ENCODE results near the gene MCRIP2.
"Not testable (repeated sequence)": the region's sequence is repeated elsewhere in the genome, so short reads cannot be mapped to it uniquely, and the experiment has no call there.

The MCRIP2 gene

DNA sequence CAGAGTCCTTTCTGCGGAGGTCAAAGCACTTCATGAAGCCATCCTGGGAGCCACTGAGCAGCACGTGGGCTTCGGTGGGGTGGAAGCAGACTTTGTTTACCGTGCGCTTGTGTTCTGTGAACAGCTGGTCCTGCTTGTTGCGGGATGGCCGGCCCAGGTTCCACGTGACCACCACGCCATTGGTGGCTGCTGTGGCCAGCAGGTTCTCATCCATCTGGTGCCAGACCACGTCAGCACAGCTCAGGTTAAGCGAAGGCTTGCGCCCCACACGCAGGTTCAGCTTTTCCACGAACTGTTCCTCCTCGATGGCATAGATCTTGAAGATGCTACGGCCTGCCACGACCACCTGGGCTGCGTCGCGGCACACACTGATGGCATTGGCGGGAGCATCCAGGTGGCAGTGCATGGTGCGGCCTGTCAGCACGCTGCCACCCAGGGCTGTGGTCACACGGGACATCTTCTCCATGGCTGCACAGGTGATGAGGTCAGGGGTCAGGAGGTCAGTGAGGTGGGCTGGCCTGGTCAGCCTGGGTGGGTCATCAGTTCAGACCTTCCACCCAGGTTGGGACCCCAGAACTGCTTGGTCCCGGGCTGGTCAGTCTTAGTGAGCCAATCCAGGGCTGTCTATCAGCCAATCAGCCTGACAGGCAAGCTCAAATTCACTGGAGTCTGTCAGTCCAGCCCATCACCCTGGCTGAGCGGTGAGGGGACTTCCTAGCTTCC, 47.7 kb downstream of the MCRIP2 start:
- ATAC-seq (ENCODE audit: low read depth) (no peak), DNase-seq (ENCODE audit: low spot score in 2 of 2) (no peak)
- no peaks in the 10 kb centered on the region for H3K36me3 Mint-ChIP-seq
- peaks cover 20% of the 10 kb centered on the region for H3K4me1 Mint-ChIP-seq
- H3K27ac Mint-ChIP-seq: peak overlapping the region; percentile 74
- peaks cover 2% of the 10 kb centered on the region for H3K27me3 Mint-ChIP-seq
- H3K4me3 Mint-ChIP-seq: peak overlapping the region; percentile 86
- H3K9me3 Mint-ChIP-seq: no peaks in the 10 kb centered on the region

DNA sequence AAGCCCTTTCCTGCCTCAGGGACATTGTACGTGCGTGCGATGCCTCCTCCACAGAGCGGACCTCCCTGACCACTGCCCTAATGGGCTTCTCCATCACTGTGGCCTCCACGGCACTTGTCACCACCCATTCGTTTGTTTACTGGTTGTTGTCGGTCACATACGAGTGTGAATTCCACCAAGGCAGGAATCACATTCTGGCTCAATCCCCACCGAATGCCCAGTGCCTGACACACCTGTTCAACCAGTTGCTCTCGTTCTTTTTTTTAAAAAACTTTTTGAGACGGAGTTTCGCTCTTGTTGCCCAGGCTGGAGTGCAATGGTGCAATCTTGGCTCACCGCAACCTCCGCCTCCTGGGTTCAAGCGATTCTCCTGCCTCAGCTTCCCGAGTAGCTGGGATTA, 49.6 kb downstream of the MCRIP2 start:
- not testable (repeated sequence) for ATAC-seq (ENCODE audit: low read depth); H3K27ac Mint-ChIP-seq; DNase-seq (ENCODE audit: low spot score in 2 of 2); H3K27me3 Mint-ChIP-seq; H3K36me3 Mint-ChIP-seq; H3K9me3 Mint-ChIP-seq
- H3K4me3 Mint-ChIP-seq: peak overlapping the region; percentile 68
- H3K4me1 Mint-ChIP-seq: peaks cover 29% of the 10 kb centered on the region

DNA sequence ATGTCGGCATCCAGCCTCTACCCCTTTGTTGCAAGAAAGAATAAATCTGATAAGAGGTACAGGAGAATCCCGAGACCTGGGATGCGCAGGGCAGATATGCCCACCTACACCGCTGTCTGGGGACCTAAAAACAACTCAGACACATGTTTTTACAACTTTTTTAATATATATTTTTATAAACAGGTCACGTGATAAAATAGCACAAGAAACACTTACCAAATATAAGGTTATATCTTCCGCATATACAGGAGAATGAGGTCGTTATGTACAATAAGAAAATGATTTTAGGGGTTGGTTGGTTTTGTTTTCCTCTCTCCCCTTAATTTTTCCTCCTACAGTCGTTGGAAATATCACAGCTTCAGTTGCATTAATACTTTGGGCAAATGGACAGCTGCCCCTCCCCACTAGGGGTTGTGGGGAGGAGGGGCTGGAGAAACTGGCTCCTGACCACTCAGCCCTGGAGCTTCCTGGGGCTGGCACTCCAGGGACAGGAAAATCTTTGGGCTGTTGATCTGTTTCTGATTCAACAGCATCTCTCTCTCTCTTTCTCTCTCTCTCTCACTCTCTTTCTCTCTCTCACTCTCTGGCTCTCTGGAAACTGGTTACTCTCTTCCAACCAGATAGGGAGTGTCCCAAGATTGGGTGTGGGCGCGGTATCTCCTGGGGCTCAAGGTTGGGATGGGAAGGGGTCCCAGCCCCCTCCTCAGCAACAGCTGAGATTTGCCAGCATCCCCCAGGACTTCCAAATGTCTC, 50.9 kb downstream of the MCRIP2 start:
- peak overlapping the region; percentile 18 for H3K4me3 Mint-ChIP-seq
- no peaks in the 10 kb centered on the region for H3K36me3 Mint-ChIP-seq
- no peak for DNase-seq (ENCODE audit: low spot score in 2 of 2)
- H3K4me1 Mint-ChIP-seq: peaks cover 29% of the 10 kb centered on the region
- no peaks in the 10 kb centered on the region for H3K9me3 Mint-ChIP-seq
- H3K27me3 Mint-ChIP-seq: peaks cover 6% of the 10 kb centered on the region
- H3K27ac Mint-ChIP-seq: no peak overlapping the region
- ATAC-seq (ENCODE audit: low read depth): no peak

DNA sequence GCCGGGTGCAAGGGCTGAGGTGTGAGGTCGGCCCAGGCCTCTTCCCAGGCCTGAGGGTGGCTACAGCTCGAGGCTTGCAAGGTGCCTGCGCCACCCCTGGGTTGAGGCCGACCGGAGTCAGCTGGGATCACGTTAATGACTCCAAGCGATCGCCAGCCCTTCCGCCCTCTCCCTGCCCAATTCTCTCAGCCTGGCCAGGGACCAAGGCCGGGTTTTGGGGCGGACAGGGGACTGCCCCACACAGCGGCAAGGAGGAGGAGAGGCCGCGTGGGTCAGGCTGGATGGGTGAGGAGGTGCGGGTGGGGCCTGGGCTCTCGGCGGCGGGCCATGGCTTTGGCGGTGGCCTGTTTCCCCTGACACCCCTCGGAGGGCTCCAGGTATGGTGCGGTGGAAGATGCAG, 51.7 kb downstream of the MCRIP2 start:
- DNase-seq (ENCODE audit: low spot score in 2 of 2): no peak
- peaks cover 29% of the 10 kb centered on the region for H3K4me1 Mint-ChIP-seq
- no peaks in the 10 kb centered on the region for H3K36me3 Mint-ChIP-seq
- H3K9me3 Mint-ChIP-seq: no peaks in the 10 kb centered on the region
- H3K27ac Mint-ChIP-seq: no peak overlapping the region
- H3K27me3 Mint-ChIP-seq: peaks cover 6% of the 10 kb centered on the region
- no peak for ATAC-seq (ENCODE audit: low read depth)
- H3K4me3 Mint-ChIP-seq: peak overlapping the region; percentile 80

DNA sequence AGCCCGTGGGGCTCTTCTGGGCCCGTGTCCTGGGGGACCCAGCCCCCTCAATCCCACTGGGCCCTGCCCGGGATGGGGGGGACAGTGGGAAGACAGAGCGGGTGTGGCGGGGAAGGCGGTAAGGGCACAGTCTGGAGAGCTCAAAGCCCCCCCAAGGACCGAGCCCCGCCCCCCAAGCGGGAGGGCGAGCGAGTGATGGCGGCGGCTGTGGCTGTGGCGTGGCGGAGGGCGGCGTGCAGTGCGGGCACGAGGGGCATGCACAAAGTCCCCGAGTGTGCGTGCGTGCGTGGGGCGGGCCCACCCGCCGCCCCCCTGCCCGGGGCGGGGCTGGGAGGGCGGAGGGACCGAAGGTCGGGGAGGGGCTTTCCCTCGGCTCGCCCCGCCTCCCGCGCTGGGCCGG, 52.1 kb downstream of the MCRIP2 start:
- Mint-ChIP-seq H3K27ac (no peak overlapping the region), H3K4me3 (peak overlapping the region; percentile 80), H3K4me1 (peaks cover 28% of the 10 kb centered on the region), H3K27me3 (peaks cover 6% of the 10 kb centered on the region), H3K36me3 (no peaks in the 10 kb centered on the region), H3K9me3 (no peaks in the 10 kb centered on the region)
- DNase-seq (ENCODE audit: low spot score in 2 of 2): no peak
- peak; percentile 47 for ATAC-seq (ENCODE audit: low read depth)

DNA sequence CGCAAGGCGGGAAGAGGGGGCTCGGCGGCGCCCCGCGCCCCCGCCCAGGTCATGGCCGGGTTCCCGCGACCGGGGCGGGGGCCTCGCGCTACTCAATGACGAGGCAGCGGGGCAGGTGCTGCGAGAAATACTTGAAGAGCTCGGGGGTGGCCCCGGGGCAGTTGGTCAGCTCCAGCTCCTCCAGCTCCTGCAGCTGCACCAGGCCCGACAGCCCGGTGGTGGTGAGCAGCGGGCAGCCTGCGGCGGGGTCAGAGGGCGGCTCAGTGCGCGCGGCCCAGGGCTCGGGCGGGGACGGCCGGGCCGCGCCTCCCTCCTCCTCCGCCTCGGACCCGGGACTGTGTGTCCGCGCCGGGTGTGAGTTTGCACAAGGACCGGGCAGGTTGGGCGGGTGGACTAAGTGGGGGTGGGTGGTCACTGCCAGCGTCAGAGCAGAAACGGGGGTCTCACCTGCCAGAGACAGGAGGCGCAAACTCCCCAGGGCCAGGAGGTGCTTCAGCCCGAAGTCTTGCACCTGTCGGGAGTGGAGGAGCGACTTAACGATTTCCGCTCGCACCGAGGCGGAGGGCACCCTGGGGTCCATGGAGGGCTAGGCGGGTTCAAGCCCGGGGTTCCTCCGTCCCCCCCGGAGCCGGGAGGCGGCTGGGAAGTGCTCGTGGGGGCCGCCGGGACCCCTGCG, 52.7 kb downstream of the MCRIP2 start:
- Mint-ChIP-seq H3K27ac (no peak overlapping the region), H3K27me3 (peaks cover 6% of the 10 kb centered on the region), H3K36me3 (no peaks in the 10 kb centered on the region), H3K4me1 (peaks cover 25% of the 10 kb centered on the region), H3K9me3 (no peaks in the 10 kb centered on the region), H3K4me3 (peak overlapping the region; percentile 74)
- ATAC-seq (ENCODE audit: low read depth): no peak
- no peak for DNase-seq (ENCODE audit: low spot score in 2 of 2)

DNA sequence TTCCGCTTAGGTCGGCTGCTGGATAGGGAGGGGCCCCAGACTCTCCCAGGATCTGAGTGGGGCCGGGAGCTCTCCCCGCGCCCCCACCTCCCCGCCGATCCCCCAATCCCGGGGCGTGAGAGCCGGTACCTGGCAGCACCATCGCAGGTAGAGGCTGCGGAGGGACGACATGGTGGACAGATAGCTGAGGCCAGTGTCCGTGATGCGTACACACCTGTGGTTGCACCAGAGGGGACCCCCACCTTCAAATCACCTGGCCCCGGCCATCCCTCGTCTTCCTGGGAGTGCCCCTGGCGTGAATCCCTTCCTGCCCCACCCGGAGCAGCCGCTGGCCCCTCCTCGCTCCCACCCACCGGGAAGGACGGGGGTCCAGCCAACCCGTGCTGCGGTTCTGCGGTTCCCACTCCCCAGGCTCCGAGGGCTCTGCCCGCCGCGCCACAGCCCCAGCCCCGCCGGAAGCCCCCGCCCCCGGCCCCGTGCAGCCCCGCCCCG, 53.3 kb downstream of the MCRIP2 start:
- Mint-ChIP-seq H3K4me1 (peaks cover 21% of the 10 kb centered on the region), H3K9me3 (no peaks in the 10 kb centered on the region), H3K27me3 (peaks cover 6% of the 10 kb centered on the region), H3K27ac (no peak overlapping the region), H3K4me3 (peak overlapping the region; percentile 47), H3K36me3 (no peaks in the 10 kb centered on the region)
- ATAC-seq (ENCODE audit: low read depth) (no peak), DNase-seq (ENCODE audit: low spot score in 2 of 2) (no peak)

DNA sequence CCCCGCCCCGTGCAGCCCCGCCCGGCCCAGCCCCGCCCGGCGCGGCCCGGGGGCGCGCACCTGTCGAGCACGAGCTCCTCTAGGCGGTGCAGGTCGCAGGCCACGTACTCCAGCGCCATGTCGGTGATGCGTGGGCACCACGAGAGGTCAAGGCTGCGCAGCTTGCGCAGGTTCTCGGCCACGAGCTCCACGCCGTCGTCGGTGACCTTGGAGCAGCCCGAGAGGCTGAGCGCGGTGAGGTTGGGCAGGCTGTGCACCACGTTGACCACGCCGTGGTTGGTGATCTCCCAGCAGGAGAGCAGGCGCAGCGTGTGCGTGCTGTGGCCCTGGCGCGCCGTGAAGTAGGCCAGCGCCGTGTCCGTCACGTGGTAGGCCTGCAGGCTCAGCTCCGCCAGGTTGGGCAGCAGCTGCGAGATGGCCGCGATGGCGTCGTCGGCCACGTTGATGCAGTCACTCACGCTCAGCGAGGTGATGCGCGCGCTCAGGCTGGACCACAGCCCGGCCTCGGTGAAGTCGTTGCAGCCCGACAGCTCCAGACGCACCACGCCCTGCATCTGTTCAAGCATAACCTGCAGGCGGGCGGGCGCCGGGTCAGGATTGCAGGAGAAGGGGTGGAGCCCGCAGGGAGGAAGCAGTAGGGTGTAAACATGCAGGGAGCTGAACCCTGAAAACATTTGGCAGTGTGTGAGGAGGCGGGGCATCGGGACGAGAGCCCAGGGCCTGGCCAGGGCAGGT, 53.9 kb downstream of the MCRIP2 start:
- no peak overlapping the region for H3K27ac Mint-ChIP-seq
- ATAC-seq (ENCODE audit: low read depth) (peak; percentile 72), DNase-seq (ENCODE audit: low spot score in 2 of 2) (no peak)
- peaks cover 18% of the 10 kb centered on the region for H3K4me1 Mint-ChIP-seq
- H3K4me3 Mint-ChIP-seq: peak overlapping the region; percentile 78
- H3K36me3 Mint-ChIP-seq: no peaks in the 10 kb centered on the region
- H3K9me3 Mint-ChIP-seq: no peaks in the 10 kb centered on the region
- peaks cover 6% of the 10 kb centered on the region for H3K27me3 Mint-ChIP-seq

Data from memory B cell (primary cell).